GM18520 (cell line): ENCODE data around the gene DLX2.
A peak's percentile ranks its signal among the peaks of the same experiment; 100 is the strongest.

Experiments used
- ATAC-seq: cut with Tn5 transposase; IDR thresholded peaks from one replicate; pipeline ENCODE4 v1.9.1; 2021; ENCODE audit not compliant: unreplicated experiment

The DLX2 gene

DNA sequence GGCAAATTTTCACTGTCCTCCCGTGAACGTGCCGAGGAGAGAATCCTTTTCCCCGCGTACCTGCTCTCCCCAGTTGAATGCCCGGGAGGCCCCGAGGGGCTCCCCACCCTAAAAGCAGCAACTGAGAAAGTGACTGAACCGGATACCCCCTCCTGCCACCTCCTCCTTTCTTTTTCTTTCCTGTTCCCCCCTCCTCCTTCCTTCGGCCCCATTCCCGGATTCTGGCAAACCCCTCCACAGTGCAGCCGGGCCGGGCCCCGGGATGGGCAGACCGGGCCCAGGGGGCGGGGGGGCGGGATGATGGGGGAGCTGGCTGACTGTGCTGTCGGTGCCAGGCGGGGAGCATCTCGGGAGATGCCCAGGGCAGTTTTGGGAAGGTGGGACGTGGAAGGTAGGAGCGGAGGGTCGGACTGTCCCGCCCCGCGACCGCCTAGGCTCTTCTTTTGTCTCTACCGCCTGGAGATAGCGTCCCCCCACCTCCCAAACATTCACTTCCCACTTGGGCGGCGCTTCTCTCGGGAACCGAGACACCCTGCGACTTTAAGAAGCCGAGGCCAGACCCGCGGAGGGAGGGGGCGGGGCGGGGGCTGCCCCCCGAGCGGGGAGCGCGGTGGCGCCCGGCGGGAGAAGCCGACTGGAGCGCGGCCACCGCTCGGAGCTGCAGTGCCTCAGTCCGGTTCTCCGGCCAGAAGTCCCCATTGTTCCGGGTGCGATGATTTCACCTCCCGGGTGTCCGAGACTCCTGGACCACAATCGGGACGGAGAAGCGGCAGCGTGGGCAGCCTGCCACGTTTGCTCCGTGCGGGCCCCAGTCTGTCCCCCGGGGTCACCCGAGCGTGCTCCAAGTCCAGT, 8.2 kb downstream of the DLX2 start:
- no peak for ATAC-seq

DNA sequence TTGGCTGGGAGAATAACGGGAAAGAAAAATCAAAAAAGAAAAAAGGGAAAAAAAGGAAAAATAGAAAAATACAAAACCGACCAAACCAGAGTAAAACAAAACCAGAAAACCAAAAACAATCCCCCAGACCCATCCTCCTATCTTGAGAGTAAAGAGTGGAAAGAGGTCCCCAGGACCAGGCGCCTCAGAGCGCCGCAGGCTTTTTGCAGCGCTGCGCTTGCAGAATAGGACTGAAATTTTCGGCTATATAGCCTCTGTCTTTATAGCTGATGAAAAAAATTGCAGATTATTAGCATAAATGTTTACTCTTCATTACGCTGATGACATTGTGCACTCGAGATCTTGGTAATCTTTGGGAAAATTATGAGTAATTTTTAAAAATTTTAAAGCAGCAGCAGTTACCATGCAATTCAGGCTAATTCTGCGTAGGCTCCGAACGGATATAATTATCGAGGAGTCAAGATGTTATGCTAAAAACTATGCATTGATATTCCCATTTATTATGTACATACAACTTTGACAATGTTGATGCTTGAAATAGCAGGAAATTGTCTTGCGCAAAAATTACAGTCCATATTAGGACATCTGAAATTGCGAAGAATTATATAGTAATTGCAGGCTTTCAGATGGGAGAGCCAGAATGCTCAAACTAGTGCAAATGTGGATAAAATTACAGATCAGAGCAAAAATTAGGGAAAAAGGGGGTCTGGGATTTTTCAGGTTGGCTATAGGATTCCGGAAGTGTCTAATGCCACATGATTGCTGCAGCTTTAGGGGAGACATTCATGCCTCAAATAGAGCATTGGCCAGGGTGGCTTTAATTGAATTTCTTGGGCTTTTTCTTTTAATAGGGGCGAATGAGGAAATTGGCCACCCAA, 9.0 kb downstream of the DLX2 start:
- ATAC-seq: no peak

DNA sequence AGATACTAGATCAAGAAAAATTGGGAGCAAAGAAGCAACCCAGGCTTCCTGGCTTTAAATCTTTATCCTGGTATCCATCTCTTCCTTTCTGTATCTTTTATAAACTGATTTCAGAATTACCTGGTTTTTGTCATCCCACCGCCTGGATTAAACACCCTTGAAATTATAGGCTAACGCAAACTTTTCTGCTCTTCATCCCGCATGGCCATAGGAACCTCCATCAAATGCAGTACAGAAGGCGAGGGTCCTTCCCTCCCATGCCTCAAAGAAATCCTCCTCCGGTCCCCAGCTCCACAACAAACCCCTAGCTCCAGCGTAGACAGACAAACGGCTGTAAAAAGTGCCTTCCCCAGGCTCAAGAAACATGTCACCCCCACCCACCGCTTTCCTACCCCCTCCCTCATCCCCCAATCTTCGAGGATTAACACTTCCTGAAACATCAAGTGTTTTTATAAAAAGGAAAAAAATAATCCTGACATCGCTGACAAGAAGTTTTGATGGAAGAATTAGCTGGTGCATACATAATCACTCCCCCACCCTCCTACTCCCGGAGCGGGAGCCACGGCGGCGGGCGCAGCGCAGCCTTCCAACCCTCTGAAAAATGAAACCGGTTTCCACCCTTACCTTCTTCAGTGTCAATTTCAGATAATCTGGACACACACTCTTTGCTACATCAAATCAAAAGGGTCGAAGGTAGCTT, 9.8 kb downstream of the DLX2 start:
- ATAC-seq: no peak

GRCh38 chr2:172091761-172092566, 10.7 kb downstream of the DLX2 start:
- ATAC-seq: no peak

- ATAC-seq: no peak
Observed at GRCh38 chr2:172091000-172091641, 11.6 kb downstream of the DLX2 start.

DNA sequence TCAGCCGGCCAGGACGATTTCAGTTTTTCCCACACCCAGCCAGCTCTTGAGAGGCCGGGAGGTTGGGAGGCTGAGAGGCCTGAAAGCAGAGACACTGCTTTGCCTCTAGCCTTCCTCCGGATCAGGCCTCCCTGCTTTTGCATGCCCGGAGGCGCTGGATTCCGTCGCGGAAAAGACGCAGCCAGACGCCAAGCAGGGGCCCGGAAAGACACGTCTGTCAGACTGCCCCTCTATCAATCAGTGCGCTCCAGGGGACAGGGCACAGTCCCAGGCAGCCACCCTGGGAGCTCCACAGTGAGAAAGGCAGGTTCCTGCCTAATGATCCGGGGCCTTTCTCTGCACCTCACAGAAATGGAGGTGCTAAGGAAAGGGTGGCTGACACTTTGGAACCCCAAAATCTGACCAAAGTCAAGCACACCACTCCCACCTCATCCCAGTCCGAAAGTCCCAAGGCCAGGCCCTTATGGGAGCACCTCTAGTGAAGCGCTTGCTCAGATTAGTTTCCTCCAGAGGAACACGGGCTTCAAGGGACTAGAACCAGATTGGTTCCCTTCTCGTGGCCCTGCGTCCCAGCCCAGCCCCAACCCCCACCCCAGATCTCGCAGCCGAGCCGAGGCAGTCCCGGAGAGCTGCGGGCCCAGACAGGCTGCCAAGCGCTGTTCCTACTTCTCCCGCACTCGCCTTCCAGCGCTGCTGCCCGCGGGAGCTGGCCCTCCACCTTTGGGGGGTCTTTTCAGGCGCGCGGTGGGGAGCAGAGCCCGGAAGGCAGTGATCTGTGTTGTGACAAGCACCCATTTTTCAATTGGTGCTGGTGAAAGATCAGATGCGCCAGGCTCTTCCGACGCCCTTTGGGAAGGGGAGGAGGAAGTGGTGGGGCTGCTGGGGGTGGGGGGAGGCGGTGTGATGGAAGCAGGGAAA, 12.4 kb downstream of the DLX2 start:
- ATAC-seq: no peak

- ATAC-seq: no peak
Observed at GRCh38 chr2:172089633-172090032, 13.1 kb downstream of the DLX2 start.

GRCh38 chr2:172089005-172089504, 13.6 kb downstream of the DLX2 start:
- ATAC-seq: no peak

GRCh38 chr2:172088245-172089004, 14.3 kb downstream of the DLX2 start:
- no peak for ATAC-seq

DNA sequence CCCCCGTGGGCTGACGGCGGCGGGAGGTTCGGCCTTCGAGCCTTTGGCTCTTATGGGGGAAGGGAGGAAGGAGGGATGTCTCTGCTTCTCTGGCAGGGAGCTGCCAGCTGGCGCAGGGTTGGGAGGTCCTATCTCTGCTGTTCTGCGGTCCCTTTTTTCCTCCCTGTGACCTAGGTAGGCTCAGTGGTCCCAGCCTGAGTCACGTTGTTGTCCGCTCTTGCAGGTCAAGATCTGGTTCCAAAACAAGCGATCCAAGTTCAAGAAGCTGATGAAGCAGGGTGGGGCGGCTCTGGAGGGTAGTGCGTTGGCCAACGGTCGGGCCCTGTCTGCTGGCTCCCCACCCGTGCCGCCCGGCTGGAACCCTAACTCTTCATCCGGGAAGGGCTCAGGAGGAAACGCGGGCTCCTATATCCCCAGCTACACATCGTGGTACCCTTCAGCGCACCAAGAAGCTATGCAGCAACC, 14.9 kb downstream of the DLX2 start:
- ATAC-seq: no peak

- ATAC-seq: no peak
Observed at GRCh38 chr2:172087207-172087779, 15.4 kb downstream of the DLX2 start.

GRCh38 chr2:172086241-172087206, 16.2 kb downstream of the DLX2 start:
- no peak for ATAC-seq

DNA sequence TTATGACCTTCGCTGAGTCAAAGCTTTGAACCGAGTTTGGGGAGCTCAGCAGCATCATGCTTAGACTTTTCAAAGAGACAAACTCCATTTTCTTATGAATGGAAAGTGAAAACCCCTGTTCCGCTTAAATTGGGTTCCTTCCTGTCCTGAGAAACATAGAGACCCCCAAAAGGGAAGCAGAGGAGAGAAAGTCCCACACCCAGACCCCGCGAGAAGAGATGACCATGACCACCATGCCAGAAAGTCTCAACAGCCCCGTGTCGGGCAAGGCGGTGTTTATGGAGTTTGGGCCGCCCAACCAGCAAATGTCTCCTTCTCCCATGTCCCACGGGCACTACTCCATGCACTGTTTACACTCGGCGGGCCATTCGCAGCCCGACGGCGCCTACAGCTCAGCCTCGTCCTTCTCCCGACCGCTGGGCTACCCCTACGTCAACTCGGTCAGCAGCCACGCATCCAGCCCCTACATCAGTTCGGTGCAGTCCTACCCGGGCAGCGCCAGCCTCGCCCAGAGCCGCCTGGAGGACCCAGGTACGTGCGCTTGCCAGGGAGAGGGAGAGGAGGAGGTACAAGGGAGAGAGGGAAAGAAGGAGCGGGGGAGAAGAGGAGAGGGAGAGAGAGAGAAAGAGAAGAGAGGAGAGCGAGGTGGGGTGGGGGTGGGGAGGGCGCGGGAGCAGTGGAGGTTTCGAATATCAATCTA, 17.1 kb downstream of the DLX2 start, which contains the start of gene DLX1:
Gene DLX1, plus strand, starts transcription at position 48 of the 700 bp plus-strand sequence. Its CDS starts 171 bp downstream, at position 219.
- ATAC-seq: no peak

DNA sequence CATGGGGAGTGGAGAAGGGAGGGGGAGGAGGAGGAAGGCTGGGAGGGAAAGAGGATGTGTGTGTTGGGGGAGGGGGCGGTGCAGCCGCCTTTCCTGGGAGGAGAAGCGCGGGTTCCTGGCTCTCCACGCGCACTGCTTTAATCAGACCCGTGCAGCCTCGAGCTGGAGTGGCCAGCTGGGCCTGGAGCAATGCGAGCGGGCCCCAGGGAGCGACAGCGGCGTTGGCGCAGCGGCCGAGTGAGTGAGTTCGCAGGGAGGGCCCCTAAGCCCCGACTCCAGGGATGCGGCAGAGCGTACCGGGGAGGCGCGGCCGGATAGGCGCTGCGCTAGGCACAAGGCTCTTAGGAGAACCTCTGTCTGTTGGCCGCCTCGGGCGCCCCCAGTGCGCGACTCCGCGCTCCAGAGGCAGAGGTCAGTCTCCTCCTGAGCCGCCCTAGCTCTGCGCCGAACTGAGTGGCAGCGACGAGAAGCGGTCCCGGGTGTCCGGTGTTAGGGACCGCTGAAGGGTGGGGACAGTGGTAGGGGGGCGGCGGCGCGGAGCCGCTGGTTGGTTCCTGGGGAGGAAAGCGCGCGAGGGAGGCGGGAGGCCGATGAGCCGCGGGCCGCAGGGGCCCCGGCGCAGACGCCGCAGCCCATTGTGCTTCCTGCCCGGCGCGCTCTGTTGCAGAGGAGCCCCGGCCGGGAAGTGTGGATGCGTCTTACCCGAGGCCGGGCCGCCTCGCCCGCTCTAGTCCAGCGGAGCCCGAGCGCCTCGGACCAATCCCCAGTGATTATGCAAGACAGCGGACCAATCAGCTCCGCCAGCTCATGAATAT, 17.8 kb downstream of the DLX2 start:
- peak; percentile 81 for ATAC-seq

DNA sequence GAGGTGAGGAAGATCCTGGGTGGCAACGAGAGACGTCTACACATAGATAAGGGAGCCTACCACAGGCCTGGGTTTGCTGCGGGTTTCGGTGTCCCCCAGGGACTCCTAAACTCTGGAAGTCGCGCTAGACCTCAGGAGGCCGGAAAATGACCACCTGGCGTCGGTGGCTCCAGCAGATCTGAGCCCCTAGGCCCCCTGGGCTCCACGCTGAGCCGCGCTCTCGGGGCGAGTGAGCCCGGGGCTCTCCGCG, 18.4 kb downstream of the DLX2 start:
- no peak for ATAC-seq
